Measurements from ENCODE around the gene CNKSR1. TPM values are rescaled to one million over a fixed set of nuclear protein-coding genes. Genes with fewer than 3 reads are reported as not detected.

CNKSR1 gene
- polyA plus RNA-seq, 1 of the 3 experiments (the other 2 are of a cell fraction), result 0.49 TPM

DNA sequence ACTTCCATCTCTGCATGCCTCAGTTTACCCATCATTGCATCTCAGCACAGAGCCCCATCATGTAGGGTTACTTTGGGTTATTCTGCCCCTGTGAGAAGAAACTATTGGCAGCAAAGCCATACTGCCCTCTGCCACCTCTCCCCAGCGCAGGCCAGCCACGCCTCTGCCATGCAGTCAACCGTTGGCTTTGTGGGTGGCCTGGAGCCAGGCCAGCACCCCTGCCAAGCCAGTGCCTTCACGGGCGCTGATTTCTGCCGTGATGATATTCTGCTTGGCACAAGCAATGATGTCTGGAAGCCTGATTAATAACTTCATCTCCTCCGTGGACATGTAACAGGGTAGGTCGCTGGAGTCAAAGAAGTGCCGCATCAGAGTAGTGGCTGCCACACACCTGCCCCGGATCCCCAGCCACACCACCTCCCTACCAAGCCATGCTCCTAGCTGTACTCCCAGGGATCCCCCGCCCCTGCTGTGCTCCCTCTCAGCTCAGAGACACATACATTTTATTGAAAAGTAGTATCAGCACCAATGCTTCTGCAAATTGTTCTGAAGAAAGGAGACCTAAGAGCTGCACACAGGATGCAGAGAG lies 41.7 kb downstream of the CNKSR1 start:
- no peaks in the 10 kb centered on the region; the same call in 1 of the 2 replicates for H3K27me3 ChIP-seq (ENCODE audit: insufficient read depth)
- WGBS (ENCODE audit: low lambda C conversion rate), result 62% methylated on average over 8 of the region's 11 CpGs
- POLR2A ChIA-PET, result no interaction called here
- CTCF ChIA-PET, result no interaction called here
- no peak overlapping the region for H3K27ac ChIP-seq (ENCODE audit: low read depth in 2 of 2, low read length in 1 of 2)
- DNase-seq, result no peak
- H3K36me3 ChIP-seq (replicated peaks in 1 of 2; ENCODE audit: control insufficient read depth in 1 of 2, insufficient read depth in 2 of 2, low read length in 1 of 2), result no peaks in the 10 kb centered on the region
- H3K9me2 ChIP-seq, result no peaks in the 10 kb centered on the region
- H3K9me3 ChIP-seq, result no peaks in the 10 kb centered on the region
- no peaks in the 10 kb centered on the region for H4K20me1 ChIP-seq (ENCODE audit: insufficient read depth)
- H3K4me1 ChIP-seq (ENCODE audit: control insufficient read depth in 1 of 2, insufficient read depth in 2 of 2, low read depth in 1 of 2, low read length in 1 of 2), result no peaks in the 10 kb centered on the region; a peak in 1 of 4 replicates
- H2AFZ ChIP-seq (ENCODE audit: low read depth), result no peak overlapping the region
- H3K4me2 ChIP-seq, result no peak overlapping the region
- no peaks in the 10 kb centered on the region for H3K79me2 ChIP-seq (ENCODE audit: insufficient read depth)
- no peaks in the 10 kb centered on the region for H3F3A ChIP-seq (replicated peaks; ENCODE audit: insufficient read depth)
- no peak overlapping the region for H3K4me3 ChIP-seq (ENCODE audit: low read depth in 2 of 2, low read length in 1 of 2)
- TF ChIP-seq RAD21 (IDR thresholded peaks at IDR 0.05; ENCODE audit: low read length) (no peak), EZH2phosphoT487 (IDR thresholded peaks at IDR 0.05; ENCODE audit: borderline replicate concordance, low read depth) (no peak), NRF1 (IDR thresholded peaks at IDR 0.05; ENCODE audit: low read depth, low read length) (no peak), SMC3 (IDR thresholded peaks at IDR 0.05; ENCODE audit: low read depth, low read length) (no peak), USF1 (IDR thresholded peaks at IDR 0.05; ENCODE audit: borderline replicate concordance, low read depth) (no peak), SIN3A (IDR thresholded peaks at IDR 0.05; ENCODE audit: borderline replicate concordance, low read depth, low read length) (no peak), CTCF (IDR thresholded peaks at IDR 0.05) (no peak), CHD2 (IDR thresholded peaks at IDR 0.05; ENCODE audit: low read length, partially characterized antibody) (no peak), YY1 (IDR thresholded peaks at IDR 0.05; ENCODE audit: low read depth) (no peak)
- TF ChIP-seq, protein P1, sequence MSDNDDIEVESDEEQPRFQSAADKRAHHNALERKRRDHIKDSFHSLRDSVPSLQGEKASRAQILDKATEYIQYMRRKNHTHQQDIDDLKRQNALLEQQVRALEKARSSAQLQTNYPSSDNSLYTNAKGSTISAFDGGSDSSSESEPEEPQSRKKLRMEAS (IDR thresholded peaks at IDR 0.05; ENCODE audit: low read depth), result no peak
- no peak overlapping the region for H3K9ac ChIP-seq

- H2AFZ ChIP-seq (ENCODE audit: low read depth), result no peak overlapping the region
- H3K4me3 ChIP-seq (ENCODE audit: low read depth in 2 of 2, low read length in 1 of 2), result no peak overlapping the region
- CTCF ChIA-PET, result interaction anchor here (1.3 to 3.4 kb wide), 2 partner anchors 14 kb away, joined by 3 to 13 read pairs; partner anchors contain the start of gene CEP85
- POLR2A ChIA-PET, result no interaction called here
- H3K27ac ChIP-seq (ENCODE audit: low read depth in 2 of 2, low read length in 1 of 2), result no peak overlapping the region
- H3K4me2 ChIP-seq, result no peak overlapping the region
- no peaks in the 10 kb centered on the region for H3K9me3 ChIP-seq
- no peaks in the 10 kb centered on the region for H3F3A ChIP-seq (replicated peaks; ENCODE audit: insufficient read depth)
- WGBS (ENCODE audit: low lambda C conversion rate), result 87% methylated on average over 22 of the region's 27 CpGs
- H3K9me2 ChIP-seq, result no peaks in the 10 kb centered on the region
- no peaks in the 10 kb centered on the region for H3K36me3 ChIP-seq (replicated peaks in 1 of 2; ENCODE audit: control insufficient read depth in 1 of 2, insufficient read depth in 2 of 2, low read length in 1 of 2)
- H4K20me1 ChIP-seq (ENCODE audit: insufficient read depth), result no peaks in the 10 kb centered on the region
- no peak for DNase-seq
- peaks cover 0 to 2% of the 10 kb centered on the region in 2 experiments; a peak in 1 of 4 replicates for H3K4me1 ChIP-seq (ENCODE audit: control insufficient read depth in 1 of 2, insufficient read depth in 2 of 2, low read depth in 1 of 2, low read length in 1 of 2)
- no peaks in the 10 kb centered on the region; the same call in 1 of the 2 replicates for H3K27me3 ChIP-seq (ENCODE audit: insufficient read depth)
- H3K79me2 ChIP-seq (ENCODE audit: insufficient read depth), result no peaks in the 10 kb centered on the region
- no peak overlapping the region for H3K9ac ChIP-seq
- no peak for TF ChIP-seq EP300 (IDR thresholded peaks at IDR 0.05; ENCODE audit: borderline replicate concordance in 1 of 2, low read depth in 1 of 2, low read length in 1 of 2)
- no peak for TF ChIP-seq TCF12 (IDR thresholded peaks at IDR 0.05)
- TF ChIP-seq NRF1 (IDR thresholded peaks at IDR 0.05; ENCODE audit: low read depth, low read length), result no peak
- TF ChIP-seq GATA2 (CRISPR knock-in tag; IDR thresholded peaks at IDR 0.05), result no peak
- no peak for TF ChIP-seq GABPA (IDR thresholded peaks at IDR 0.05; ENCODE audit: low read depth)
- TF ChIP-seq RCOR1 (IDR thresholded peaks at IDR 0.05; ENCODE audit: low read length), result no peak
- TF ChIP-seq REST (IDR thresholded peaks at IDR 0.05; ENCODE audit: low read depth, low read length), result no peak
- TF ChIP-seq RFX5 (IDR thresholded peaks at IDR 0.05; ENCODE audit: low read length), result no peak
- no peak for TF ChIP-seq RXRA (IDR thresholded peaks at IDR 0.05; ENCODE audit: borderline replicate concordance, low read depth)
- TF ChIP-seq POLR2AphosphoS5 (IDR thresholded peaks at IDR 0.05; ENCODE audit: low read depth, low read length), result no peak
- TF ChIP-seq USF1 (IDR thresholded peaks at IDR 0.05; ENCODE audit: borderline replicate concordance, low read depth), result no peak
- no peak for TF ChIP-seq TEAD4 (IDR thresholded peaks at IDR 0.05; ENCODE audit: borderline replicate concordance, insufficient read depth)
Measured at GRCh38 chr1:26220199-26220912, 43.1 kb downstream of the CNKSR1 start.
